Activated CD8-positive, alpha-beta memory T cell treated with anti-CD3 and anti-CD28 coated beads, Interleukin-2, amount 50 U/mL, for 48 hours (primary cell): Measurements from ENCODE around the gene KRT79.
"Not testable (repeated sequence)": the region's sequence is repeated elsewhere in the genome, so short reads cannot be mapped to it uniquely, and the experiment has no call there.

Source experiments
- DNase-seq: peaks from one replicate; pipeline ENCODE4 v3.0.0-alpha.2; 2020

The KRT79 gene

DNA sequence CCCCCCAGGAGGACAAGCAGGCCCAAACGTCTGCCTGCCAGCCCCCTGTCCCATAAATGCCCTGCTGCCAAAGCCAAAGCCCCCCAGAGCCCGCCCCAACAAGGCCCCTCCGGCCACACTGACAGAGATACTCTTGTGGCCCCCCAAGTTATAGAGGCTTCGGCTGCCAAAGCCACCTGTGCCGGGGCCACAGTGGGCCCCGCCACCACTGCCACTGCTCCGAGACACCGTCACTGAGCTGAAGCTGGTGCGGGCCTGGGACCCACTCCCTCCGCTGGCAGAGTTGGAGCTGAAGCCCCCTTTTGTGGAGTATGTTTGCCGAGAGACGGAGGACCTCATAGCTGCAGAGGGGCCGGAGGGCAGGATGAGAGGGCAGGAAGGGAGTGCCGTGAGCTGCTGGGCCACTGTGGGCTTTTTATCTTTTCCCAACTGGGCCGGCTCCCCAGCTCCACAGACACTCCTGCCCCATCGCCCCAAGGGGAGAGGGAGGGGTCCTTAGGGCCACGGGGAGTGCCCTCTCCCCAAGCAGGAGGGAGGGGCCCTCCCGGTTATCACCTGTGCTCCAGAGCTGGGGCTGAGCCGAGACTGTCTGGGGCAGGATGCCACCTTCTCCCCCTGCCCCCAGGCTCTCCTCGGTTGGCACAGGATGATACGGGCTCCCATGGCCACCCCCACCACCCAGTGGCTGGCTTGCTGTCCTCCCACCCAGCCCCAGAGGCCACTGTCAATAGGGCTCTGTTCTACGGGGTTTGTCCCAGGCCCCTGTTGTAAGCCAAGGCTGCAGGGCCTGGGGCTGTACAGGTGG, at the start of gene KRT79:
Gene KRT79, minus strand, starts transcription at position 390 of the 805 bp plus-strand sequence. Its CDS starts 51 bp downstream, at position 339.
- no peak for DNase-seq

DNA sequence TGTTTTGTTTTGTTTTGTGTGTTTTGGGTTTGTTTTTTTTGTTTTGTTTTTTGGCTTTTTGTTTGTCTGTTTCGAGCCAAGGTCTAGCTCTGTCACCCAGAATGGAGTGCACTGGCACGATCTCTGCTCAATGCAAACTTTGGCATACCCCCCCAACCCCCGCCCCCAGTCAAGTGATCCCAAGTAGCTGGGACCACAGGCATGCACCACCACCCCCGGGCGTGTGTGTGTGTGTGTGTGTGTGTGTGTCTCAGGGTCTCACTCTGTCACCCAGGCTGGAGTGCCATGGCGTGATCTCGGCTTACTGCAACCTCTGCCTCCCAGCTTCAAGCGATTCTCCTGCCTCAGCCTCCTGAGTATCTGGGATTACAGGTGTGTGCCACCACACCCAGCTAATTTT, 46.4 kb upstream of the KRT79 start:
- DNase-seq, result not testable (repeated sequence)

DNA sequence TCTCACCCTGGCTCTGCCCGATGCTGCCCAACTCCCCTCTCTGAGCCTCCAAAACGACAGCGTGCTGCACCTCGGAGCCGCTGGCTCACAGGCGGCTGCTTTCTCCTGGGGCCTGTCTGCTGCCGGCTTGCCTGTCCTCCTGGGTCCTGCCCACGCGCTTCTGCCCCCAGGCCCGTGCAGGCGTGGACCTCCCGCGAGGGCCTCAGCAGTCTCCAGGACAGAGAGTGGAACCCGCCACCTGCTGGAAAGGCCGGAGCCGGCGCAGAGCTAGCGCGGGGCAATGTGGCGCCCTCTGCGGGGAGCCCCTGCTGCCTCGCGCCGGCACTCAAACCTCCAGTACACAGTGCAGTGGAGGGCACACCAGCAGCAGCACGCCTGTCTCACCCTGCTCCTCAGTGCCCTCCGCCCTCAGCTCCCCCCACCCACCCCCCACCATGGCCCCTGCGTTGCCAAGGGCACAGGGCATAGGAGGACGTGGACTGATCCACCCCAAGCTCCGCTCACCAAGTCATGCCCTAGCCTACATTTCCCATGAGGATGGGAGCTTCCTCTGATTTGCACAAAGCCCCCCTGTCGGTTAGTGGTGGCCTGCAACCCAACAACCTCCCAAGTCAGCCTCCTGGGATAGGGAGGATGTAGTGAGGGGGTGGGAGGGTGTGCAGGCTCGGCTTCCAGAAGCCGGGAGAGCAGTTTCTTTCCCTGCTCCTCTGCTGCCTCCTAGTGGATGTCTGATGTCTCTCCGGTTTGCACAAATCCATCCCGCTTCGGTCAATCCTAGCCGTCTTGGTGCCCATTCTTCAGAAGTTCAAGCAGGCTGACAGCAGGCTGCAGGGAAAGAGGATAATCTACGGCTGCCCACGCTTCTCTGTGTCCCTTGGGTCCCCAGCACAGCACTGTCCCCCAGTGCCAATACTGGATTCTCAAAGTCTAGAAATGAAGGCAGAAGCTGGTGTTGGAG, 45.6 kb upstream of the KRT79 start:
- DNase-seq, result peak; percentile 87

- DNase-seq, result no peak
These were observed 44.6 kb upstream of the KRT79 start for GRCh38 chr12:52878507-52879393.

DNA sequence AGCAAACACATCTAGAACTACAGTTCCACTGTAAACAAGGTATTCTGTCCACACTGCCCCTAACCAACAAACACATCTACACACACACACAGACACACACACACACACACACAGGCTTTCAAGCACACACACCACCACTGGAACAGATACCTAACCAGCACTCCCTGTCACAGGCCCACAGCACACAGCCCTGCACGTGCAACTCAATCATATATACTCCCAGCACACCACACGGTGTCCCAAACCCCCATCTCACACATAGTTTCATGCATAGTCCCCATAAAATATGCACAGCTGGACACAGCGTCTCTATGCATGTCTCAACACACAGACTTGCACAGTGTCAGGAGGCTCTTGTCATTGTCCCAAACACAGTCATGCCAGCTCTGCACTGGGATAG, 43.1 kb upstream of the KRT79 start:
- no peak for DNase-seq

GRCh38 chr12:52876372-52876771, 42.3 kb upstream of the KRT79 start:
- no peak for DNase-seq

DNA sequence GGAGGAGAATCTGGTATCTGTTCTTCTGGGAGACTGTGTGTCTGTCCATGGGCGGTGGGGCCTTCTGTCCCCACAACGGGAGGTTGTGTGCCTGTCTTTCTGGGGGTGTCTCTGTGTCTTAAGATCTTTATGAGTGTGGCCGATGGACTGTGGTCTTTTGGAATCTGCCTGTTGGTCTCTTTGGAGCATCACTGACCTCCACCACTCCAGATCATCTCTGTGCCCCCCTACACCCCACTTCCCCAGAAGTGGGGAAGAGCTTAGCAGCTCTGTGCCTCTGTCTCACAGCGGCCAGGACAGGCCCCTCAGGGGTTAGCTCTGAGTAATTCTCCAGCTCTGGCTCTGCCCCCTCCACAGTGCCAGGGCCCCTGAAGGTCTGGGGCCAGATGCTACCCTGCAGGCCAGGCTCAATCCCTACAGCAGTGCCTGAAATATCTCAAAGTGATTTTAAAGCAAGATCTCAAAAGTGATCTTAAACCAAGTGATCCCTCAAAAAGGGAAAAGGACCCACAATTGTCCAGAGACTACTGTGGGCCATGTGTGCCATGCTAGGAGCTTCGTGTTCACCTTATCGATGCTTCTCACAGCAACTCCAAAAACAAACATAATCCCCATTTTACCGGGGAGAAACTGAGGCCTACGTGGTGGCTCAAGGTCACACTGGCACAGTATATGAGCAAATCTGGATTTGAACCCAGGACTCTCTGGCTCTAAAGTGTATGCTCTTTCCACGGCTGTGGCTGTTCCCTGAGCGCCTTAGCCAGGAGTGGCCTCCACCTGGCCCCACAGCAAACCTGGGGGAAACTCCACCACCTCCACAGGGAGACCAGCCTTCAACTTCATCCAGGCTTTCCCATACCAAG, 40.7 kb upstream of the KRT79 start:
- no peak for DNase-seq

DNA sequence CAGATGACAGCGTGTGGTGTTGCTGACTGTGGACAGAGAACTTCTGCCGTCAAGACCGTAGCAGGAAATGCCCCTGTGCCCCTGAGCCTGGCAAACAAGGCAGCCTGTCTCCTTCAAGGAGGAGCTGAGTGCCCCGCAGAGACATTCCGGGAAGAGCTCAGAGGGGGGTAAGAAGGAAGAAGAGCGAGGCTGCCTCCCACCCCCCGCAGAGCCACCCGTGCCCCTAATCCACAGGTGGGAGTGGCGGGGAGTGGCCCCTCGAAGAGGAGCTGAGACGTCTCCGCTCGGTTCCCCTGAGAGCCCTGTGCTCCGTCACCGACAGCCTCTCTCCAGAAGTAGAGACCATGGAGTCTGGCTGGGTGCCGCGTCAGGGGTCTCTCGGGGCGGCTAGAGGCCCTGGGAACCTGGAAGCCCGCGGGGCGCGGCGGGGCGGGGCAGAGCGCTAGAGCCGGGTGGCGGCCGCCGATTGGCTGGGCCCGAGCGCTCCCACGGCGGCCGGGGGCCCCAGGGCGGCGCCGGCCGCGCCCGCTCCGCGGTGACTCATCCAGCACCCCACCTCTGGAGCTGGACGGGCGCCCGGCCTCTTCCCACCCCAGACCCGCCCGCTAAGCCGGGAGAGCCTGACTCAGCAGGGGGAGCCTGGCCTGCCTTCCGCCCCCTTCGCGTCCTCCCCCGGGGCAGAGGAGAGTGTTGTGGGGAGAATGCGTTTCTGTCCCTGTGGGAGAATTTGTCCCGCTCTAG, 39.9 kb upstream of the KRT79 start:
- DNase-seq, result peak; percentile 80

DNA sequence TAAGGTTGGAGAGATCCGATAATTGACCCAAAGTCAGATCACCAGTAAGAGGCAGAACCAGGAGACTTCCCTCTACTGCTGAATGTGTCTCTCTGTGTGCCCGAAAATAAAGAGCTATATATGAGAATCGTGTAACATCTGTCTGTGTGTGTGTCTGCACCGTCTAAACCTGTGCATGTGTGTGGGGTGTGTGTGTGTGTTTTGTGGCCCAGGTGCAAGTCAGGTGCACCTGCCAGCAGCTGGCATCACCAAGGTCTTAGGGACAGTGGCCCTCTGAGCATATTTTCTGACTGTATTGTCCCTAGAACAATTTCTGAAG, 39.4 kb upstream of the KRT79 start:
- no peak for DNase-seq

DNA sequence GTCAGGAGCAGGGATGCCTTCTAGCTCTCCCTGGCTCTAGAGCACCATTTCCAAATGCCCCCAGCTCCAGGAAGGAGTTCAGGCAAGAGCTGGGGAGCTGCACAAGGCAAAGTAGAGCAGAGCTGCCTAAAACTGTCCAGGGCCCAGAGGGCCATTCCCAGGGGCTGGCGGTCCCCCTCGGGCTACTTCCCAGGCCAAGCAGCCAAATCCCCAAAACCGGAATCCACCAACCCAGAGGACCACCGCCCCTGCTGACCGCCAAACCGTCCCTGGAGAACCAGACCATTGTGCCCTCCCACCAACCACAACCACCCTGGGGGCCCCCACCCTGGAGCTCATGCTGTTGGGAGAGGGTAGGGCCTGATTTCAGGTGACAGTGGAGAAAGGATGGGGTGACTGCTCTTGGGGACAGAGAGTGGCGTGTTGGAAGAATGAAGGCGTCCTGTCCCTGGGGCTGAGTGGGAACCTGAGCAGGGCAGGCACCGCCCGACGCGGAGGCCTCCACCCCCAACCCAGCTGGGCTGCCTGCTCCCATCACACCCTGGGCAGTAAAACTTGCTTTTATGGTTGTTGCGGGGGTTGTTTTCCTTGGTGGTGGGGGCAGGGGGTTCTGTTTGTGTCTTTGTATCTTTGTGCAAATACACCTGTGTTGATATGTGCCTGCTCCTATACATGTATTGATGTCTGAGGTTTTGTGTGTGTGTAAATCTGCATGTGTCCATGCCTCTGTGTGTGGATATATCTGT, 38.7 kb upstream of the KRT79 start:
- no peak for DNase-seq

GRCh38 chr12:52871291-52872039, 37.4 kb upstream of the KRT79 start:
- no peak for DNase-seq

DNA sequence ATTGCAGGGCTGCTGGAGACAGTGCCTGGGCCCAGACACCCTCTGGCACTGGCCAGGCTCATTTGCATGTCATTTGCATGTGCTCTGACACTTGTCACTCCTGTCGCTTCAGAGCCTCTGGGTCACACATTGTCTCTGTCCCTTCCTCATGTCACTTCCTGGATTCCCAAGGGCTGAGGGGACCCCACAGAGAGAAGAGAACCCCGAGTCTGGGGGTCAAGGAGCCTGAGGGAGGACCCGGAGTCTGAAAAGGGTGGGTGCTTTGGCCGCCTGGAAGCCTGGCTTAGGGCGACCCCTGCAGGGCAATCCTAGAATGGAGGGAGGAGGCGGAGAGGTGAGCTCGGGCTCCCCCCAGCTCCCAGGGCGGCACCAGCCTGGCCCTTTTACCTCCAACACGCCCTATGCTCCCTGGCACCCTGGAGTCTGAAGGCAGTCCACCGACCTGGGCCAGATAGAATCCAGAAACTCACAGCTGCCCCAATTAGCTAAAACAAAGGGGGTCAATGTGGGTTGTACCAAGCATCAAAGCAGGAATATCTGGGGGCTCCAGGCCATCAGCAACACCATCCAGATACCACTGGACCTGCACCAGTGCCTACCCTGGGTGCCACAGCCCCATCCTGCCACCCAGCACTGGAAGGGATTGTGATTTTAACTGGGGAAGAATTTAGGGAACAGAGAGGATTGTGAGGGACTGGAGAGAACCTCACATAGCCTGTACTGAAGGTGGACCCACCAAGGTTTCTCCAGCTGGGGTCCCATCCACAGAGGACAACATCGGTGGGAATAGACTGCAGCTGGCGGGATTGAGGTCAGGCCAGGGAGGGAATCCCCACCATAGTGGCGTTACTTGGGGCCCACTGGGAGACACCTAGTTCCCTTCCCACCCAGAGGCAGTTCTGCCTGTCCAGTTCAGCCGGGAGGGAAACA, 36.5 kb upstream of the KRT79 start:
- peak; percentile 96 for DNase-seq

GRCh38 chr12:52867642-52868041, 33.5 kb upstream of the KRT79 start:
- no peak for DNase-seq

DNA sequence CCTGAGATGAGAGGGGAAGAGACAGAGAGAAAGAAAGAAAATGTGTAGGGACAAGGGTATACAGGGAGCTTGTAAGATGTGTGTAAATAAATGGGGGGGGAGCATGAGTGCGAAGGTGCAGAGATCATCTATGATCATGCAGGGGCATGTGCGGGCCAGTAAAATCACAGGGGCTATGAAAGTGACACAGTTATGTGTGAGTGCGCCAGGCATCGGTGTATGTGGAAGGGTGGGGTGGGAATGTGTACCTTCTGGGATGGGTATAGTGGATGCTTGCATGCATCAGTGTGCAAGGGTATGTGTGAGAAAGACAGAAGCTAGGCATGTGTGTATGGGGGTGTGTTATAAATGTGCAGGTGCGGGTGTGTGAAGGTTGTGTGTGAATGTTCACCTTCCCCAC, 33.0 kb upstream of the KRT79 start:
- DNase-seq, result no peak

DNA sequence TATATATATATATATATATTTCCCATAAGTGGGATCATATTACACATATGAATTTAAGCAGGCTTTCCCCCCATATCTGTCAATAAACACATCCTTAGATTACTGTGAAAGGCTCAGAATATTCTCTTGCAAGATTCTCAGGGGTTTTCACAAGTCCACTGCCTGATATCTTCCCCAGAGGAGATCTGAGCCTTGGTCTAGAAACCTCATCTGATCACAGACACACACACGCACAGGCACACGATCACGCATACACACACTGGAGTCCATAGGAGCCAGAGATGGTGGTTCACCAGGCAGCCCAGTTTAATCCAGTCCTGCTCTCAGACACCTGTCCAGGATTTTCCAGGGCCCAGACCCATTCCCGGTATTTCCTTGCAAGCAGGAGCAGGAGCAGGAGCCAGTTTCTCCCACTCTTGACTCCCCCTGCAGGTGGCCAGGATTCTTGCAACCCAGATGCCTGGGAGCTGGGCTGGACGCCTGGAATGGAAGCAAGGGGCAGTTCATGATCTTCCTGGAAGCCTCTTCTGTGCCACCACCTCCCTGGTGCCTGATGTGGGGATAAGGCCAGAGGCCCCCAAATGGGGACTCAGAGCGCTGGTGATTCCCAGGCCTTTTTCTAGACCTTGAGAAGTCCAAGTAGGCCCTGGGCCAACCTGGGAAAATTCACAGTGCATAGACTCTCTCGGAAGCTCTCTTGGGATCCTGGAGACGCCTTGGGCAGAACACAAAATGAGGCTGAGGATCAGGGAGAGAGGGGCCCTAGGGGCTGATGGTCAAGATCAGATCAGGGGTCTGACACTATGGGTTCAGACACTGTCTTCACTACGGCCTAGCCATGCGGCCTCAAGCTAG, 31.2 kb upstream of the KRT79 start:
- DNase-seq, result peak; percentile 71

GRCh38 chr12:52862023-52862422, 27.9 kb upstream of the KRT79 start:
- DNase-seq, result no peak

DNA sequence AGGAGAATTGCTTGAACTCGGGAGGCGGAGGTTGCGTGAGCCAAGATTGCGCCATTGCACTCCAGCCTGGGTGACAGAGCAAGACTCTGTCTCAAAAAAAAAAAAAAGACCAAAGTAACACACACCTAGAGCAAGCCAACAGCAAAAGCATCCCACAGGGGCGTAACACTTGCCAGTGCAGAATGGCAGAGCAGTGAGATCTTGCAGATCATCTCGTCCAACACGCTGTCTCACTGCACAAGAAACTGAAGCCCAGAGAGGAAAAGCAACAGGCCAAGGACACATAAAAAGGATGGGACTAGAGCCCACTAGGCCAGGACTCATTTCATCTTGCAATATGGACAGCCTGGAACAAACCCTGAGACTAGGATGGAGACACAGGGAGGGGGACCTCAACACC, 27.4 kb upstream of the KRT79 start:
- no peak for DNase-seq
